GM10248 (cell line): ENCODE results near the gene TFR2.

Experiments
- CTCF ChIA-PET: fragments of 300-600 bp; sonication (Branson Sonifier 250); formaldehyde crosslinking; extraction: SDS; loops from one replicate; lab custom pipeline; 2021; ENCODE audit warnings: antibody characterized with exemption; lab: Yijun Ruan, JAX
- POLR2A ChIA-PET: fragments of 350-650 bp; sonication (Branson Sonifier 250); formaldehyde crosslinking; extraction: SDS; loops from one replicate; lab custom pipeline; 2020; ENCODE audit warnings: antibody characterized with exemption; lab: Yijun Ruan, JAX
- DNase-seq: peaks from one replicate; pipeline ENCODE4 v3.0.0; 2012; ENCODE audit errors: extremely low spot score
- CTCF ChIP-seq: IDR thresholded peaks from 2 replicates; pipeline ENCODE4 v1.5.1; 2012; ENCODE audit warnings: mild to moderate bottlenecking, low read depth; ENCODE audit errors: extremely low read depth, missing control alignments, control extremely low read depth

TFR2 gene

GRCh38 chr7:100682991-100683658 lies 41.8 kb upstream of the TFR2 start:
- no peak for TF ChIP-seq CTCF
- CTCF ChIA-PET, result interaction anchor here (0.8 to 8.9 kb wide), 5 partner anchors 8 to 169 kb away, joined by 3 to 106 read pairs (median 5); partner anchors contain the start of genes POP7 and SLC12A9

GRCh38 chr7:100682228-100682741 lies 40.9 kb upstream of the TFR2 start:
- no peak for DNase-seq
- POLR2A ChIA-PET, result interaction anchor here (1.0 kb wide), 1 partner anchor 9 kb away, joined by 3 read pairs; the partner anchor contains the start of gene GNB2
- CTCF ChIA-PET, result interaction anchor here (1.6 to 8.9 kb wide), 4 partner anchors 9 to 170 kb away, joined by 5 to 106 read pairs (median 10); partner anchors contain the start of genes POP7 and SLC12A9
- TF ChIP-seq CTCF, result no peak

More at GRCh38 chr7:100682991-100683658, 41.8 kb upstream of the TFR2 start:
- no peak for DNase-seq
- POLR2A ChIA-PET, result interaction anchor here (1.0 kb wide), 1 partner anchor 10 kb away, joined by 3 read pairs; the partner anchor contains the start of gene GNB2

- POLR2A ChIA-PET, result no interaction called here
- no peak for TF ChIP-seq CTCF
- CTCF ChIA-PET, result interaction anchor here (1.6 to 8.9 kb wide), 3 partner anchors 9 to 171 kb away, joined by 5 to 106 read pairs (median 14); partner anchors contain the start of genes POP7 and SLC12A9
- no peak for DNase-seq
Measured at GRCh38 chr7:100681491-100682227, 40.3 kb upstream of the TFR2 start.

GRCh38 chr7:100680576-100681271 lies 39.4 kb upstream of the TFR2 start:
- DNase-seq, result no peak
- no peak for TF ChIP-seq CTCF
- CTCF ChIA-PET, result interaction anchor here (2.8 to 8.9 kb wide), 2 partner anchors 10 to 25 kb away, joined by 14 to 106 read pairs; partner anchors contain the start of gene POP7
- POLR2A ChIA-PET, result no interaction called here

GRCh38 chr7:100679927-100680575 lies 38.7 kb upstream of the TFR2 start:
- ChIA-PET CTCF (interaction anchor here (2.8 to 8.9 kb wide), 2 partner anchors 11 to 26 kb away, joined by 14 to 106 read pairs; partner anchors contain the start of gene POP7), POLR2A (interaction anchor here (0.5 kb wide), 1 partner anchor 31 kb away, joined by 3 read pairs; no protein-coding TSS in a partner anchor)
- no peak for DNase-seq
- TF ChIP-seq CTCF, result no peak
